ENCODE measurements around the gene RC3H2.

DNA sequence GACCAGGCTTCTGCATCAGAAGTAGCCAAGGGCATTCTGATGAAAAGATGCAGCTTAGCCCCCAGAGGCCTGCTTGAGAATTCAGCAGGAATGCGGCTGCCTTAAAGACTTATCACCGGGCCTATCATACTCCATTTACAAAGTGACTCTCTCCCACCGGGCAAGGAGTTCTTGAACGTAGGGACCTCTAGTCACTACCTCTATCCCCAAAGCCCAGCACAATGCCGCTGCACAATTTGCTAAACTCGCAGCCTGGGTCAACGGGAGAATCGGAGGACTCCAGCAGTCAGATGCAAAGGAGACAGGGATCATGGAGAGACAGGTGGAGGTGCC, 77.4 kb downstream of the RC3H2 start:
- TF ChIP-seq ZNF317 (CRISPR knock-in tag; IDR thresholded peaks at IDR 0.05; ENCODE audit: borderline replicate concordance, low read depth) (no peak), SOX15 (CRISPR knock-in tag; IDR thresholded peaks at IDR 0.05) (no peak), TP53 (CRISPR knock-in tag; IDR thresholded peaks at IDR 0.05) (no peak), USF1 (CRISPR knock-in tag; IDR thresholded peaks at IDR 0.05) (no peak), ZNF263 (CRISPR knock-in tag; IDR thresholded peaks at IDR 0.05; ENCODE audit: low read depth) (no peak), GABPB1 (CRISPR knock-in tag; IDR thresholded peaks at IDR 0.05) (no peak), TEAD4 (CRISPR knock-in tag; IDR thresholded peaks at IDR 0.05) (no peak), FOXP1 (CRISPR knock-in tag; IDR thresholded peaks at IDR 0.05; ENCODE audit: borderline replicate concordance) (no peak), TCF7 (CRISPR knock-in tag; IDR thresholded peaks at IDR 0.05; ENCODE audit: low read depth) (no peak), PRRX2 (CRISPR knock-in tag; IDR thresholded peaks at IDR 0.05) (no peak)
- TF ChIP-seq, protein P1, sequence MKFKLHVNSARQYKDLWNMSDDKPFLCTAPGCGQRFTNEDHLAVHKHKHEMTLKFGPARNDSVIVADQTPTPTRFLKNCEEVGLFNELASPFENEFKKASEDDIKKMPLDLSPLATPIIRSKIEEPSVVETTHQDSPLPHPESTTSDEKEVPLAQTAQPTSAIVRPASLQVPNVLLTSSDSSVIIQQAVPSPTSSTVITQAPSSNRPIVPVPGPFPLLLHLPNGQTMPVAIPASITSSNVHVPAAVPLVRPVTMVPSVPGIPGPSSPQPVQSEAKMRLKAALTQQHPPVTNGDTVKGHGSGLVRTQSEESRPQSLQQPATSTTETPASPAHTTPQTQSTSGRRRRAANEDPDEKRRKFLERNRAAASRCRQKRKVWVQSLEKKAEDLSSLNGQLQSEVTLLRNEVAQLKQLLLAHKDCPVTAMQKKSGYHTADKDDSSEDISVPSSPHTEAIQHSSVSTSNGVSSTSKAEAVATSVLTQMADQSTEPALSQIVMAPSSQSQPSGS (CRISPR knock-in tag; IDR thresholded peaks at IDR 0.05; ENCODE audit: borderline replicate concordance, low read depth) = no peak
- TF ChIP-seq, protein P2, sequence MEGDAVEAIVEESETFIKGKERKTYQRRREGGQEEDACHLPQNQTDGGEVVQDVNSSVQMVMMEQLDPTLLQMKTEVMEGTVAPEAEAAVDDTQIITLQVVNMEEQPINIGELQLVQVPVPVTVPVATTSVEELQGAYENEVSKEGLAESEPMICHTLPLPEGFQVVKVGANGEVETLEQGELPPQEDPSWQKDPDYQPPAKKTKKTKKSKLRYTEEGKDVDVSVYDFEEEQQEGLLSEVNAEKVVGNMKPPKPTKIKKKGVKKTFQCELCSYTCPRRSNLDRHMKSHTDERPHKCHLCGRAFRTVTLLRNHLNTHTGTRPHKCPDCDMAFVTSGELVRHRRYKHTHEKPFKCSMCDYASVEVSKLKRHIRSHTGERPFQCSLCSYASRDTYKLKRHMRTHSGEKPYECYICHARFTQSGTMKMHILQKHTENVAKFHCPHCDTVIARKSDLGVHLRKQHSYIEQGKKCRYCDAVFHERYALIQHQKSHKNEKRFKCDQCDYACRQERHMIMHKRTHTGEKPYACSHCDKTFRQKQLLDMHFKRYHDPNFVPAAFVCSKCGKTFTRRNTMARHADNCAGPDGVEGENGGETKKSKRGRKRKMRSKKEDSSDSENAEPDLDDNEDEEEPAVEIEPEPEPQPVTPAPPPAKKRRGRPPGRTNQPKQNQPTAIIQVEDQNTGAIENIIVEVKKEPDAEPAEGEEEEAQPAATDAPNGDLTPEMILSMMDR (IDR thresholded peaks at IDR 0.05) = no peak
- TF ChIP-seq, protein P3, sequence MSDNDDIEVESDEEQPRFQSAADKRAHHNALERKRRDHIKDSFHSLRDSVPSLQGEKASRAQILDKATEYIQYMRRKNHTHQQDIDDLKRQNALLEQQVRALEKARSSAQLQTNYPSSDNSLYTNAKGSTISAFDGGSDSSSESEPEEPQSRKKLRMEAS (CRISPR knock-in tag; IDR thresholded peaks at IDR 0.05) = no peak
- TF ChIP-seq, protein P4, sequence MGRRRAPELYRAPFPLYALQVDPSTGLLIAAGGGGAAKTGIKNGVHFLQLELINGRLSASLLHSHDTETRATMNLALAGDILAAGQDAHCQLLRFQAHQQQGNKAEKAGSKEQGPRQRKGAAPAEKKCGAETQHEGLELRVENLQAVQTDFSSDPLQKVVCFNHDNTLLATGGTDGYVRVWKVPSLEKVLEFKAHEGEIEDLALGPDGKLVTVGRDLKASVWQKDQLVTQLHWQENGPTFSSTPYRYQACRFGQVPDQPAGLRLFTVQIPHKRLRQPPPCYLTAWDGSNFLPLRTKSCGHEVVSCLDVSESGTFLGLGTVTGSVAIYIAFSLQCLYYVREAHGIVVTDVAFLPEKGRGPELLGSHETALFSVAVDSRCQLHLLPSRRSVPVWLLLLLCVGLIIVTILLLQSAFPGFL (CRISPR knock-in tag; IDR thresholded peaks at IDR 0.05; ENCODE audit: borderline replicate concordance) = no peak

Measured in WTC11 (cell line).